Astrocyte (in vitro differentiated cells and primary cell): Measurements from ENCODE around the gene CDYL. TPM values are rescaled to one million over a fixed set of nuclear protein-coding genes. Genes with fewer than 3 reads are reported as not detected.

Experiments
- DNase-seq: peaks from one replicate; pipeline ENCODE4 v3.0.0-alpha.2; 2010; ENCODE audit warnings: low read depth
- FAIRE-seq: peaks from 2 replicates; lab custom pipeline; 2011; peaks lifted over from hg19 to GRCh38; lab: Jason Lieb, UNC
- H2AFZ ChIP-seq: 2 replicates; pipeline ENCODE4 v1.6.0; 2012; ENCODE audit warnings: low read depth, low read length, inconsistent platforms
- H3K27ac ChIP-seq: 2 replicates; pipeline ENCODE4 v1.5.1; 2011; ENCODE audit warnings: low read depth, low read length, inconsistent platforms
- H3K27me3 ChIP-seq: 2 replicates; pipeline ENCODE4 v1.6.0; 2011; ENCODE audit warnings: low read length, inconsistent platforms; ENCODE audit not compliant: insufficient read depth
- H3K36me3 ChIP-seq: 2 replicates; pipeline ENCODE4 v1.5.1; 2011; ENCODE audit warnings: low read length, inconsistent platforms; ENCODE audit not compliant: insufficient read depth
- H3K4me1 ChIP-seq: 2 replicates; pipeline ENCODE4 v1.5.1; 2011; ENCODE audit warnings: low read length, inconsistent platforms; ENCODE audit not compliant: insufficient read depth
- H3K4me2 ChIP-seq: 2 replicates; pipeline ENCODE4 v1.6.0; 2012; ENCODE audit warnings: low read length, inconsistent platforms
- H3K4me3 ChIP-seq: 2 replicates; pipeline ENCODE4 v1.5.1; 2011; ENCODE audit warnings: low read depth, mild to moderate bottlenecking, low read length, inconsistent platforms; ENCODE audit not compliant: insufficient read depth
- H3K79me2 ChIP-seq: 2 replicates; pipeline ENCODE4 v1.6.0; 2012; ENCODE audit warnings: mild to moderate bottlenecking, low read length, inconsistent platforms; ENCODE audit not compliant: insufficient read depth
- H3K9ac ChIP-seq: 2 replicates; pipeline ENCODE4 v1.6.0; 2012; ENCODE audit warnings: mild to moderate bottlenecking, low read length, inconsistent platforms
- H3K9me3 ChIP-seq: 2 replicates; pipeline ENCODE4 v1.5.1; 2012; ENCODE audit warnings: low read depth, mild to moderate bottlenecking, low read length, inconsistent platforms; ENCODE audit not compliant: insufficient read depth
- H4K20me1 ChIP-seq: 2 replicates; pipeline ENCODE4 v1.6.0; 2012; ENCODE audit warnings: low read length, inconsistent platforms; ENCODE audit not compliant: insufficient read depth
- H3K27ac Mint-ChIP-seq: one replicate; pipeline ENCODE4 v1.8.0; 2021; ENCODE audit warnings: mild to moderate bottlenecking, mixed read lengths; ENCODE audit not compliant: unreplicated experiment
- H3K27me3 Mint-ChIP-seq: one replicate; pipeline ENCODE4 v1.8.0; 2021; ENCODE audit warnings: low read depth, mixed read lengths; ENCODE audit not compliant: unreplicated experiment
- H3K36me3 Mint-ChIP-seq: one replicate; pipeline ENCODE4 v1.8.0; 2021; ENCODE audit warnings: low read depth, mixed read lengths; ENCODE audit not compliant: unreplicated experiment
- H3K4me1 Mint-ChIP-seq: one replicate; pipeline ENCODE4 v1.8.0; 2021; ENCODE audit warnings: low read depth, mixed read lengths; ENCODE audit not compliant: unreplicated experiment
- H3K4me3 Mint-ChIP-seq: one replicate; pipeline ENCODE4 v1.8.0; 2021; ENCODE audit warnings: mild to moderate bottlenecking, moderate library complexity, mixed read lengths; ENCODE audit not compliant: unreplicated experiment
- H3K9me3 Mint-ChIP-seq: one replicate; pipeline ENCODE4 v1.8.0; 2021; ENCODE audit warnings: mild to moderate bottlenecking, mixed read lengths; ENCODE audit not compliant: unreplicated experiment
- CTCF ChIP-seq: IDR thresholded peaks from 2 replicates; pipeline ENCODE4 v1.5.1; 2011; ENCODE audit warnings: low read depth, mild to moderate bottlenecking, inconsistent platforms, low read length, moderate library complexity; ENCODE audit not compliant: insufficient read depth
- EZH2 ChIP-seq: IDR thresholded peaks from 2 replicates; pipeline ENCODE4 v1.6.1; 2012; ENCODE audit warnings: mild to moderate bottlenecking, low read length, inconsistent platforms; ENCODE audit not compliant: insufficient read depth
- total RNA-seq: library from RNA; stranded (reverse); gene quantifications from 2 replicates; pipeline ENCODE4 v1.2.1, GENCODE V29; 2021

Gene CDYL
- total RNA-seq, 1 donor from 2014 or later, result 87.1 TPM

DNA sequence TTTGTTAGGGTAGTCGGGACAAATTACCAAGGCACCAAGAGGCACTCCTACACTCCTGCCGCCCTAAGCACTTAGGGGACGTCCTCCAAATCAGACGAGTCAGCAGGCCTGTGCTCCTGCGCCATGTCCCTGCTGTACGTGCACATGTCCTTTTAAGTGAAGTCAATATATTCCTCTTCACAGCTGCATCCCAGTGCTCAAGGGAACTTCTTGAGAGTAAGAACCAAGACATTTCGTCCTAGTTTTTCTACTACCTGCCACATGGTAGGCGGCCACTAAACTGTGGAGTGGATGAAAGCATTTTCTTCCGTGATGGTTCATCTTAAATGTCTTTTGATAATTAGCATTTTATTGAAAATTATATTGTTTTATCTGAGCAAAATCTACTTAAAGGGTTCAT is 126.9 kb downstream of the CDYL start:
- no peaks in the 10 kb centered on the region for H3K36me3 ChIP-seq
- Mint-ChIP-seq H3K27me3 (no peaks in the 10 kb centered on the region), H3K4me3 (no peak overlapping the region), H3K36me3 (peaks cover 21% of the 10 kb centered on the region), H3K9me3 (peaks cover 3% of the 10 kb centered on the region), H3K27ac (no peak overlapping the region), H3K4me1 (peaks cover 8% of the 10 kb centered on the region)
- H2AFZ ChIP-seq, result no peak overlapping the region
- DNase-seq (no peak), FAIRE-seq (no peak)
- H3K4me1 ChIP-seq, result no peaks in the 10 kb centered on the region
- H3K79me2 ChIP-seq, result peaks cover 3% of the 10 kb centered on the region
- H3K27ac ChIP-seq, result no peak overlapping the region
- H3K9ac ChIP-seq, result no peak overlapping the region
- no peak overlapping the region for H3K4me2 ChIP-seq
- no peak for TF ChIP-seq EZH2
- no peak for TF ChIP-seq CTCF
- H3K27me3 ChIP-seq, result no peaks in the 10 kb centered on the region
- H3K9me3 ChIP-seq, result no peaks in the 10 kb centered on the region
- H4K20me1 ChIP-seq, result peaks cover 19% of the 10 kb centered on the region
- no peak overlapping the region for H3K4me3 ChIP-seq

DNA sequence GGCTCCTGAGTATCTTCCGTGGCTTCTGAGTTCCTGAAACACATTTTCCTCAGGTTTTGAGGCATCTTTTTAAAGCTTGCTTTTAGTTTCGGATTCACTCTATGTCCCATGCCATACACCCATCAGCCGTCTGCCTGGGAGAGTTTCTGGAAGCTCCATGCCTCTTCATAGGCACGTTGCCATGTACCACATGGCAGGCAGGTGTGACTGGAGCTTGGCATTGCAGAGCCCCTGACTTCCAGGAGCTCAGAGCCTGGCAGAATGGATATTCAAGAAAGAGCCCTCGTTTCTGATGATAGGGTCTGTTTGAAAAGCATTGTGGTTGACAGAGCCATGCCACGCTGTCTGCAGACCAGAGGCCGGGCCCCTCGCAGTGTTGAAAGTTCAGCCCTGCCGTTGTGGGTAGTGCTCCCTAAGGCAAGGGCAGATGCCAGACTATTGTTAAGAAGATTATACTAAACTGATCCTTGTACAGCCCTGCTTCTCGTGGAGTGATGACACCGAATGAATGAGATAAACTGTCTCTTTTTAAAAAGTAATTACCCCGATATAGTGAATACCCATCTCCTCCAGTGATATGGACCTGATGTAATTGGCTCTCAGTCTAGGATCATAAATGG is 127.7 kb downstream of the CDYL start:
- FAIRE-seq, result no peak
- H3K4me1 ChIP-seq, result no peaks in the 10 kb centered on the region
- H3K36me3 ChIP-seq, result no peaks in the 10 kb centered on the region
- H3K27me3 ChIP-seq, result no peaks in the 10 kb centered on the region
- no peak for DNase-seq
- peaks cover 9% of the 10 kb centered on the region for H3K4me1 Mint-ChIP-seq
- H3K9me3 Mint-ChIP-seq, result peaks cover 3% of the 10 kb centered on the region
- H3K27ac Mint-ChIP-seq, result no peak overlapping the region
- no peak overlapping the region for H2AFZ ChIP-seq
- H3K4me3 ChIP-seq, result no peak overlapping the region
- H3K9me3 ChIP-seq, result no peaks in the 10 kb centered on the region
- peaks cover 22% of the 10 kb centered on the region for H3K36me3 Mint-ChIP-seq
- no peak overlapping the region for H3K9ac ChIP-seq
- no peak overlapping the region for H3K4me3 Mint-ChIP-seq
- H3K79me2 ChIP-seq, result peaks cover 3% of the 10 kb centered on the region
- H3K27me3 Mint-ChIP-seq, result no peaks in the 10 kb centered on the region
- peaks cover 25% of the 10 kb centered on the region for H4K20me1 ChIP-seq
- H3K27ac ChIP-seq, result no peak overlapping the region
- no peak for TF ChIP-seq EZH2
- TF ChIP-seq CTCF, result no peak
- no peak overlapping the region for H3K4me2 ChIP-seq

GRCh38 chr6:4904461-4905025 is 128.3 kb downstream of the CDYL start:
- Histone ChIP-seq H4K20me1 (peaks cover 26% of the 10 kb centered on the region), H3K4me3 (no peak overlapping the region), H3K79me2 (peaks cover 3% of the 10 kb centered on the region), H2AFZ (no peak overlapping the region), H3K36me3 (no peaks in the 10 kb centered on the region), H3K27ac (no peak overlapping the region), H3K4me1 (no peaks in the 10 kb centered on the region), H3K4me2 (no peak overlapping the region), H3K9me3 (no peaks in the 10 kb centered on the region), H3K27me3 (no peaks in the 10 kb centered on the region), H3K9ac (no peak overlapping the region)
- H3K27ac Mint-ChIP-seq, result no peak overlapping the region
- H3K9me3 Mint-ChIP-seq, result peaks cover 2% of the 10 kb centered on the region
- H3K27me3 Mint-ChIP-seq, result no peaks in the 10 kb centered on the region
- peaks cover 9% of the 10 kb centered on the region for H3K4me1 Mint-ChIP-seq
- peaks cover 15% of the 10 kb centered on the region for H3K36me3 Mint-ChIP-seq
- FAIRE-seq, result no peak
- H3K4me3 Mint-ChIP-seq, result no peak overlapping the region
- TF ChIP-seq EZH2 (no peak), CTCF (no peak)
- DNase-seq, result no peak
